Measurements from ENCODE around the gene JAG1. TPM values are rescaled to one million over a fixed set of nuclear protein-coding genes. Genes with fewer than 3 reads are reported as not detected.

The JAG1 gene
- total RNA-seq, 1 donor from 2014 or later, result 172 TPM

GRCh38 chr20:10713161-10713560, 39.4 kb upstream of the JAG1 start:
- H3K27ac Mint-ChIP-seq (ENCODE audit: unreplicated experiment), result no peak overlapping the region
- no peak overlapping the region for H3K4me3 Mint-ChIP-seq (ENCODE audit: unreplicated experiment)
- DNase-seq (ENCODE audit: low spot score), result no peak
- no peak for TF ChIP-seq CTCF (IDR thresholded peaks at IDR 0.05; ENCODE audit: unreplicated experiment)
- H3K4me1 Mint-ChIP-seq (ENCODE audit: unreplicated experiment), result peaks cover 18% of the 10 kb centered on the region
- no peaks in the 10 kb centered on the region for H3K36me3 Mint-ChIP-seq (ENCODE audit: low read depth, unreplicated experiment)
- no peaks in the 10 kb centered on the region for H3K27me3 Mint-ChIP-seq (ENCODE audit: unreplicated experiment)
- no peaks in the 10 kb centered on the region for H3K9me3 Mint-ChIP-seq (ENCODE audit: unreplicated experiment)

GRCh38 chr20:10711903-10712451, 38.2 kb upstream of the JAG1 start:
- H3K4me3 Mint-ChIP-seq (ENCODE audit: unreplicated experiment), result no peak overlapping the region
- no peaks in the 10 kb centered on the region for H3K27me3 Mint-ChIP-seq (ENCODE audit: unreplicated experiment)
- H3K9me3 Mint-ChIP-seq (ENCODE audit: unreplicated experiment), result no peaks in the 10 kb centered on the region
- no peak for TF ChIP-seq CTCF (IDR thresholded peaks at IDR 0.05; ENCODE audit: unreplicated experiment)
- H3K4me1 Mint-ChIP-seq (ENCODE audit: unreplicated experiment), result peaks cover 15% of the 10 kb centered on the region
- DNase-seq (ENCODE audit: low spot score), result no peak
- H3K27ac Mint-ChIP-seq (ENCODE audit: unreplicated experiment), result no peak overlapping the region
- H3K36me3 Mint-ChIP-seq (ENCODE audit: low read depth, unreplicated experiment), result no peaks in the 10 kb centered on the region

- H3K4me3 Mint-ChIP-seq (ENCODE audit: unreplicated experiment), result no peak overlapping the region
- no peak overlapping the region for H3K27ac Mint-ChIP-seq (ENCODE audit: unreplicated experiment)
- DNase-seq (ENCODE audit: low spot score), result no peak
- H3K9me3 Mint-ChIP-seq (ENCODE audit: unreplicated experiment), result no peaks in the 10 kb centered on the region
- TF ChIP-seq CTCF (IDR thresholded peaks at IDR 0.05; ENCODE audit: unreplicated experiment), result no peak
- no peaks in the 10 kb centered on the region for H3K27me3 Mint-ChIP-seq (ENCODE audit: unreplicated experiment)
- peaks cover 8% of the 10 kb centered on the region for H3K4me1 Mint-ChIP-seq (ENCODE audit: unreplicated experiment)
- H3K36me3 Mint-ChIP-seq (ENCODE audit: low read depth, unreplicated experiment), result no peaks in the 10 kb centered on the region
Measured at GRCh38 chr20:10710991-10711775, 37.4 kb upstream of the JAG1 start.

- no peaks in the 10 kb centered on the region for H3K9me3 Mint-ChIP-seq (ENCODE audit: unreplicated experiment)
- H3K4me3 Mint-ChIP-seq (ENCODE audit: unreplicated experiment), result no peak overlapping the region
- no peak overlapping the region for H3K27ac Mint-ChIP-seq (ENCODE audit: unreplicated experiment)
- peaks cover 3% of the 10 kb centered on the region for H3K36me3 Mint-ChIP-seq (ENCODE audit: low read depth, unreplicated experiment)
- no peak for TF ChIP-seq CTCF (IDR thresholded peaks at IDR 0.05; ENCODE audit: unreplicated experiment)
- no peak for DNase-seq (ENCODE audit: low spot score)
- no peaks in the 10 kb centered on the region for H3K27me3 Mint-ChIP-seq (ENCODE audit: unreplicated experiment)
- H3K4me1 Mint-ChIP-seq (ENCODE audit: unreplicated experiment), result peaks cover 5% of the 10 kb centered on the region
Measured at GRCh38 chr20:10709916-10710315, 36.1 kb upstream of the JAG1 start.
